HL-60 (cell line): ENCODE results near the gene ABHD15.

Experiments
- DNase-seq, 2 experiments: peaks; one replicate each; pipeline ENCODE4 v3.0.0-alpha.2; 2010 to 2020; ENCODE audit warnings: low read depth in 1 of 2, low spot score in 1 of 2
- H3K27ac ChIP-seq: fragments of 250-450 bp; sonication (Bioruptor Pico); replicated peaks from 2 replicates; pipeline ENCODE4 v1.5.1; 2020; ENCODE audit warnings: mild to moderate bottlenecking, moderate library complexity
- H3K27me3 ChIP-seq: fragments of 250-450 bp; sonication (Bioruptor Pico); 2 replicates; pipeline ENCODE4 v1.5.1; 2021; ENCODE audit warnings: mild to moderate bottlenecking, moderate library complexity; ENCODE audit not compliant: insufficient read depth, poor library complexity, severe bottlenecking
- H3K4me3 ChIP-seq: replicated peaks from 2 replicates; pipeline ENCODE4 v1.5.1; 2011; ENCODE audit warnings: mild to moderate bottlenecking, control low read depth, low read length; ENCODE audit not compliant: insufficient read depth
- CTCF ChIP-seq: IDR thresholded peaks from one replicate; pipeline ENCODE4 v1.5.1; 2011; ENCODE audit warnings: low read length, control low read depth, inconsistent platforms; ENCODE audit not compliant: insufficient read depth
- GABPA ChIP-seq: IDR thresholded peaks from 2 replicates; pipeline ENCODE4 v1.6.1; 2012; ENCODE audit warnings: low read depth
- POLR2AphosphoS5 ChIP-seq: IDR thresholded peaks from 2 replicates; pipeline ENCODE4 v1.6.1; 2012; ENCODE audit warnings: low read depth
- REST ChIP-seq: IDR thresholded peaks from 2 replicates; pipeline ENCODE4 v1.6.1; 2012; ENCODE audit warnings: low read depth; ENCODE audit not compliant: insufficient replicate concordance
- SPI1 ChIP-seq: IDR thresholded peaks from 2 replicates; pipeline ENCODE4 v1.6.1; 2012; ENCODE audit warnings: low read depth, mild to moderate bottlenecking, borderline replicate concordance

ABHD15 gene

DNA sequence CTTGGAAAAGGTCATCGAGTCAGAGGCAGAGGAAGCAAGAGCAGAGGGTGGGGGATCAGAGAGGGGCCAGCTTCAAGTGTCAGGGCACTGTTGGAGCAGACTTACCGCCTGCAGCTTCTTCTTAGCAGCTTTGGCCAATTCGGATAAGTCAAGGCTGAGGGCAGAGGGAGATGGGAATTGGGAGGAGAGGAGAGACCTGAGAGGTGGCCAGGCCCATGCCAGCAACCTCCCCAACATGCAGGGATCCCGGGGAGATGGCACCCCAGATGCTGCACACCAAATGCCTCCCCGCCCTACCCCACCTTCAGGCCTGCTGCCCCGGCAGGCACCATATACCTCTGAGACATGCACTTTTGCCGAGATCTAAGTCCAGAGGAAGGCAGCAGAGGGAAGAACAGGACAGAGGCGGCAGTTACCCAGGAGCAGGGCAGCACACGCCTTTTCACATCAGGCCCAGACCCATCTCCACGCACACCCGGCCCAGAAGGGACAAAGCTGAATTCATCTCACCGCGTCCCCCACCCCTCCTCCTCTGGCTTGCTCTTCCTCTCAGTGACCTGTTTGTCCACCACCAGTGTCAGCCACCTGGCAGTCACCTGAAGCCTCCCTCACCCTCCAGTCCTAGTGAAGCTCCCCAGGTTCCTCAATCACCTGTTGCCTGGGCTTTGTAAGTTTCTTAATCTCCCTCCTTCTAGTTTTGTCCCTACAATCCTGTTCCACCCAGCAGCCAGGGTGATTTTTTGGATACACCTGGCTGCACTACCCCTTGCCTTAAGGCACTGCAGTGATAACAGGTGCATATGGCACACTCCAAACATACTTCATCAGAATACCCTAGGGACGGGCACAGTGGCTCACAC is 12.0 kb upstream of the ABHD15 start:
- Histone ChIP-seq H3K27ac (no peak overlapping the region), H3K4me3 (no peak overlapping the region), H3K27me3 (no peaks in the 10 kb centered on the region)
- no peak for TF ChIP-seq REST
- no peak for TF ChIP-seq GABPA
- no peak for TF ChIP-seq SPI1
- TF ChIP-seq POLR2AphosphoS5: no peak
- no peak for TF ChIP-seq CTCF
- no peak for DNase-seq

DNA sequence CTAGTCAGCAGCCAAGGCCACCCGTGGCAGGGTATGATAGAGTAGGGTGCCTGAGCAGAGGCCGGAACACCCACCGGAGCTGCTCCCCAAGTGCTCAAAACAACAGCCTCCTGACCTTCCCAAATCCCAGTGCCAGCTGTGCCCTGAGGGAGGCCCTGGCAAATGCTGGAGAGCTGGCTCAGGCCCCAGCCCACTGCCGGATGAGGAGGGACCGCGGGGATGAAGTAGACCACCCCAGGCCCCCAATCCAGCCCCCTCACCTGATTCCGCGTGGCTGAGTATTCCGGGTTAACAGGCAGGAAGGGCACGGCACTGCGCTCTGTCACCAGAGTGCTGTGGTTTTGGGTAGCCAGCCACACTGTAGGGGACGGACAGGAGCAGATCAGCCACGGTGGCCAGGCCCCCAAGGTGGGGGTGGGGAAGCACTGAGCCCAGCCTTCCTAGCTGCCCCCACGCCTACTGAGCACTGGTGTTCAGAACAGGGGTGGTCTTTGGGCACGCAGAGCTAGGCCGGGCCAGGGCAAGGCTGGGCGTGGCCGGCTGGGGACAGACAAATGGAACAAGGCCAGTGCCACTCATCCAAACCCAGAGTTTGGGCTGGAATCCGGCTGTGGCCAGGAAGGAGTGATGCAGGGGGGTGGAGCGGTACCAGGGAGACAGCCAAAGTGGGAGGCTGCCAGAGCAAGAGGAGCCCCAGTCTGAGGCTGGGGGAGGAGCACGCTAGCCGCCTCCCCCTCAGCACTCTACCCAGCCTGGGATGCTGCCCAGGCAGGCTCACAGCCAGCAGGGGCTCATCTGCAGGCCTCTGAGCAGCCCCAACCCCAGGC is 10.8 kb upstream of the ABHD15 start:
- TF ChIP-seq GABPA (no peak), SPI1 (no peak), CTCF (no peak), POLR2AphosphoS5 (no peak), REST (no peak)
- H3K27ac ChIP-seq: no peak overlapping the region
- DNase-seq: no peak
- H3K4me3 ChIP-seq: no peak overlapping the region
- no peaks in the 10 kb centered on the region for H3K27me3 ChIP-seq

DNA sequence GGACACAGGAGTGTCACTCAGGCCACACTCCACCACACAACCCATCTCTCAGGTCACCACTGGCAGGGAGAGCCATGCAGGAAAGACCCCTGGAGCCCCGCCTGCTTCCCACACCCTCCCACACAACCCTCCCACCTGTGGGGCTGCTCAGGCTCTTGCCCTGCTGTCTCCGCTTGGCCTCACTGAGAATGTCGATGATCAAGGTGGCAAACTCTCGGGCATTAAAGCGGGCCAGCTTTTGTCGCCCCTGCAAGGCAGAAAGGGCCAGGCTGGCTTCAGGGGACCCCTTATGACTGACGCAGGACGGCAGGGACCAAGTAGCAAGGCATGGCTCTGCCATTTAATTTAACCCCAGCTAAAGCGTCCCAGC is 10.1 kb upstream of the ABHD15 start:
- TF ChIP-seq CTCF (no peak), POLR2AphosphoS5 (no peak), SPI1 (no peak), GABPA (no peak), REST (no peak)
- no peak overlapping the region for H3K27ac ChIP-seq
- DNase-seq: no peak
- no peak overlapping the region for H3K4me3 ChIP-seq
- no peaks in the 10 kb centered on the region for H3K27me3 ChIP-seq
